SK-N-DZ (cell line): ENCODE measurements around the gene CEP170.
"Not testable (repeated sequence)": the region's sequence is repeated elsewhere in the genome, so short reads cannot be mapped to it uniquely, and the experiment has no call there.

Experiments used
- DNase-seq: peaks from one replicate; pipeline ENCODE4 v3.0.0-alpha.2; 2015; ENCODE audit warnings: low spot score

The CEP170 gene

GRCh38 chr1:243234978-243235647 lies 20.0 kb downstream of the CEP170 start:
- no peak for DNase-seq

- no peak for DNase-seq
Measured at GRCh38 chr1:243233908-243234307, 21.2 kb downstream of the CEP170 start.

GRCh38 chr1:243230914-243231313 lies 24.2 kb downstream of the CEP170 start:
- DNase-seq = peak; percentile 8

- DNase-seq = no peak
Measured at GRCh38 chr1:243229526-243229925, 25.6 kb downstream of the CEP170 start.

- DNase-seq = no peak
Measured at GRCh38 chr1:243227622-243228021, 27.5 kb downstream of the CEP170 start.

GRCh38 chr1:243218059-243218458 lies 37.0 kb downstream of the CEP170 start:
- DNase-seq = no peak

- DNase-seq = no peak
Measured at GRCh38 chr1:243217349-243217748, 37.7 kb downstream of the CEP170 start.

GRCh38 chr1:243216741-243217140 lies 38.3 kb downstream of the CEP170 start:
- no peak for DNase-seq

GRCh38 chr1:243215276-243215875 lies 39.7 kb downstream of the CEP170 start:
- DNase-seq = not testable (repeated sequence)

- DNase-seq = no peak
Measured at GRCh38 chr1:243213045-243213787, 41.9 kb downstream of the CEP170 start.

- DNase-seq = not testable (repeated sequence)
Measured at GRCh38 chr1:243211984-243212383, 43.1 kb downstream of the CEP170 start.

GRCh38 chr1:243205026-243205501 lies 50.0 kb downstream of the CEP170 start:
- not testable (repeated sequence) for DNase-seq

- DNase-seq = not testable (repeated sequence)
Measured at GRCh38 chr1:243204336-243204735, 50.7 kb downstream of the CEP170 start.

- DNase-seq = not testable (repeated sequence)
Measured at GRCh38 chr1:243203196-243203595, 51.9 kb downstream of the CEP170 start.

GRCh38 chr1:243201316-243201715 lies 53.8 kb downstream of the CEP170 start:
- not testable (repeated sequence) for DNase-seq

GRCh38 chr1:243197524-243197923 lies 57.6 kb downstream of the CEP170 start:
- DNase-seq = not testable (repeated sequence)

GRCh38 chr1:243193330-243193729 lies 61.8 kb downstream of the CEP170 start:
- not testable (repeated sequence) for DNase-seq

GRCh38 chr1:243186201-243186995 lies 68.7 kb downstream of the CEP170 start:
- not testable (repeated sequence) for DNase-seq

- not testable (repeated sequence) for DNase-seq
Measured at GRCh38 chr1:243184787-243185186, 70.3 kb downstream of the CEP170 start.

GRCh38 chr1:243183661-243184060 lies 71.4 kb downstream of the CEP170 start:
- not testable (repeated sequence) for DNase-seq

GRCh38 chr1:243183176-243183575 lies 71.9 kb downstream of the CEP170 start:
- DNase-seq = not testable (repeated sequence)

- no peak for DNase-seq
Measured at GRCh38 chr1:243179720-243180119, 75.4 kb downstream of the CEP170 start.
